ENCODE measurements around the gene CDK5RAP3.

The CDK5RAP3 gene

DNA sequence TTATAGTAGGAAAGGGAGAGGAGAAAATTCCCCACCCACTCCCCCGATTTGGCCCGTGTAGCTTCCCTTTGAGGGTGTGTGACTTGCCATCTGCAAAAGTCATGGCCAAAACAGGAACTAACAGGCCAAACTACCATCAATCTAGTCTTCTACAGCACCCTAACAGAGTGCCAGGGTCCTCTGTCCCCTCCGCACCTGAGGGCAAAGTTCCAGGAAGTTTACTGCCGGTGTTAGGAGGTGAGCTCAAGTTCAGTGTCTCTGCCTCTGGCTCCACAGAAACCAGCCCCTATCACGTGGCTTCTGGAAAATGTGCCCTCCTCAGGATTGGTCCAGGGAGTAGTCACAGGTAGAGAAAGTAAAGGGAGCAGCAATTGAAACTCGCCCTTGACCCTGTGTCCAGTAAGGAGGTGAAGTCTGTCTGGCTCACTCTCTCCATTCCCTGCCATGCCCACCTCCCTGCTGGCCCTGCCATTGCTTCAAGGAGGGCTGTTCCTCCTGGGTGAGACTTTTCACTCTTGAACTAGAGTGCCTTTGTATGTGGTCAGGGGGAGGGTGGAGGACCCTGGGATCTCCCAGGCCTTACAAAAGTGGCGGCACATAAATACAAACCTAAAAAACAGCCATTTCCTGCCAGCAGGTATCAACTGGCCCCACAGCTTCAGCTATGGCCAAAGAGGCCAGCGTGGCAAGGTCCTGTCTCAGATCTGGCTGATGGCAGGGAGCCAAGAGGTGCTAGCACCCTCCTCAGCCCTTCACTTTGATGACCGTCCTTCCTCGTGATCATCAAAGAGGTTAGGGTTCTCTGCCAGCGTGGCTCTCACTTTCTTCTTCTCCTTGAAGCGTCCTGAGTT, 18.5 kb upstream of the CDK5RAP3 start:
- no peak overlapping the region for H3K4me3 ChIP-seq
- TF ChIP-seq FOXP2 (optimal IDR thresholded peaks at IDR 0.05; ENCODE audit: control extremely low read depth, extremely low read length, insufficient read depth), result no peak
- no peak for TF ChIP-seq EZH2 (IDR thresholded peaks at IDR 0.05)
- TF ChIP-seq POLR2AphosphoS5 (IDR thresholded peaks at IDR 0.05; ENCODE audit: borderline replicate concordance, low read depth, low read length), result no peak
- no peaks in the 10 kb centered on the region for H3K9me3 ChIP-seq (ENCODE audit: low read depth, low read length)
- no peaks in the 10 kb centered on the region for H3K36me3 ChIP-seq (ENCODE audit: insufficient read depth, low read length)
- H3K27ac ChIP-seq, result no peak overlapping the region
- DNase-seq (ENCODE audit: low read depth, low spot score), result no peak
- H3K9ac ChIP-seq (ENCODE audit: insufficient read length), result no peak overlapping the region

DNA sequence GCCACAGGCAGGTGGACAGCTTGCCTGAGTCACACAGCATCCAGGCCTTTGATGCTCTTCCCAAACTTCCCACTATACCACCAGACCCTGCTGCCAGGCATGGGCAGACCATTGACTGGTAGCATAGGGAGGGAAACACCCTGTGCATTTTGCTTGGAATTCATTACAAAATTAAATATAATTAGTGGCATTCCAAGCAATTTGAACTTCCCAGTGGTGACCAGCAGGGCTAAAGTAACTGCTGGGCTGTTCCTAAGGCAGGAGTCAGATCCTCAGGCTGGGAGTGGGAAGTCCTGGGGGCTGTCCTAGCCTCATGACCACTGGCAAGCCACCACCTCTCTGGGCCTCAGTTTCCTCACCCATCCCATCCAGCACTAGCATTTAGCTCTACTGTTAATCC, 17.0 kb upstream of the CDK5RAP3 start:
- DNase-seq (ENCODE audit: low read depth, low spot score), result no peak
- TF ChIP-seq EZH2 (IDR thresholded peaks at IDR 0.05) (no peak), POLR2AphosphoS5 (IDR thresholded peaks at IDR 0.05; ENCODE audit: borderline replicate concordance, low read depth, low read length) (no peak), FOXP2 (optimal IDR thresholded peaks at IDR 0.05; ENCODE audit: control extremely low read depth, extremely low read length, insufficient read depth) (no peak)
- Histone ChIP-seq H3K36me3 (ENCODE audit: insufficient read depth, low read length) (no peaks in the 10 kb centered on the region), H3K9me3 (ENCODE audit: low read depth, low read length) (no peaks in the 10 kb centered on the region), H3K4me3 (no peak overlapping the region), H3K9ac (ENCODE audit: insufficient read length) (no peak overlapping the region), H3K27ac (no peak overlapping the region)

DNA sequence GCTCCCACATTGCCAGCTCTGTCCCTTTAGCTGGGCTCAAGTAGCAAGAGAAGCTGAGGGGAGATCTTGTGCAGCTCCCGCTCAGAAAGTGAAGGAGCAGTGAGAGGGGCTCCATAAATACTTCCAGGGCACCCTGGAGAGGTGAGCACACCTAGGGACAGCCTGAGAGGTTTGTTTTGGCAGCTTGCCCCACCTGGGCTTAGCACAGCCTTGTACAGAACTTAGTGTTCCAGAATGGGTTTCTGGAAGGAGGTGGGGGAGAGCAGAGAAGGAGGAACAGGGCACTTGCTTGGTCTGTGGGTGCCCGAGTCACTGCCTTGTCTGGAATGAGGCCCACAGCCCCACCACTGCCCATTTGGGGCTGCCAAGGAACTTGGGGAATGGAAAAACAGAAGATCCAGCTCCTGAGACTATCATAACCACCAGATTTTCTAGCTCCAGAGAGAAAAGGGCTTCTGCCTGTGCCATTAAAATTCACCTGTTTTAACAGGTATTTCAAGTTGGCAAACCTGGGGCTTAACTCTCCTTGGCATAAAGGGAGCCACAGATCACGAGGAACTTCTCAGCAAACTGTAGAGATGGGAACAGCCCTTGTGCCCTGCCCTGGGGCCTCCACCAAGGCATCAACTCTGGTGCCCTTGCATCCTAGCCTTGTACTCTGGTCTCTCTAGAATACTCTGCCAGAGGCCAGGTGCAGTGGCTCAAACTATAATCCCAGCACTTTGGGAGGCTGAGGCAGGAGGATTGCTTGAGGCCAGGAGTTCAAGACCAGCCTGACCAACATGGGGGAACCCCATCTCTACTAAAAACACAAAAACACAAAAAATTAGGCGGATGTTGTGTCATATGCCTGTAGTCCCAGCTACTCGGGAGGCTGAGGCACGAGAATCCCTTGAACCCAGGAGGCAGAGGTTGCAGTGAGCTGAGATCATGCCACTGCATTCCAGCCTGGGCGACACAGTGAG, 15.1 kb upstream of the CDK5RAP3 start:
- H3K36me3 ChIP-seq (ENCODE audit: insufficient read depth, low read length), result no peaks in the 10 kb centered on the region
- no peak overlapping the region for H3K4me3 ChIP-seq
- H3K27ac ChIP-seq, result no peak overlapping the region
- no peak for DNase-seq (ENCODE audit: low read depth, low spot score)
- no peak for TF ChIP-seq FOXP2 (optimal IDR thresholded peaks at IDR 0.05; ENCODE audit: control extremely low read depth, extremely low read length, insufficient read depth)
- TF ChIP-seq POLR2AphosphoS5 (IDR thresholded peaks at IDR 0.05; ENCODE audit: borderline replicate concordance, low read depth, low read length), result no peak
- no peak for TF ChIP-seq EZH2 (IDR thresholded peaks at IDR 0.05)
- no peaks in the 10 kb centered on the region for H3K9me3 ChIP-seq (ENCODE audit: low read depth, low read length)
- no peak overlapping the region for H3K9ac ChIP-seq (ENCODE audit: insufficient read length)

DNA sequence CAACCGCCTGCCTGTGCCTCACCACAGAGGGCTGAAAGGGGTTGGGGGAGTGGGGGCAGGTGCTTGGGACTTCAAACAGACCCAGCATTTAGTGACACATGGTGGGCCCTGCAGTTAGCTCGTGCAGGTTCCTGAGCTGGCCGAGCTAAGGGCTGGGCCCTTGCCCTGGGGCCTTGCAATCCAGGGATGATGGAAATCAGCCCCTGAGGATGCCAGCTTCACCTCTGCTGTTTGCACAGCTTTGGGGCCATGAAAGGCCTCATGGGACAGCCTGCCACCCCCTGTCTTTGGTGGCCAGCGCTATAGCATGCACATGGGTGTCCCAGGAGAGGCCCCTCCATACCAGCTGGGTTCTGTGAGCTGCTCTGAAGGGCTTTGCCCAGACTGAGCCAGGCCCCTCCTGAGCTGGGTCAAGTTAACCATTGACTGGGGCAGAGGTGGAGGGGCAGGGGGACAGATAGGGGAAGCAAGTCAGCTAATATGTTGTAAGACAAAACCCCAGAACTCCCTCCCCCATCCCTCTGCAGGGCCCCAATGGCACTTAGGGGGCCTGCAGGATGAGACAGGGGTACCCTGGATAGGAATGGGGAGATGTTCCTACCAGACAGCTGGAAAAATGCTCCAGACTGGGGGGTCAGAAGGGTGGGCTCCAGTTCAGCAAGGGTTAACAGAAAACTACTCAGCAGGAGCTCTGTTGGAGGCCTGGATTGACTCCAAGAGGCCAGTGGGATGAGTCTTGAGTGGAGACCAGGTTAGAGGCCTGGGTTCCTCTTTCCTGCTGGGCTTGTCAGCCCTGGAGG, 13.9 kb upstream of the CDK5RAP3 start:
- no peaks in the 10 kb centered on the region for H3K36me3 ChIP-seq (ENCODE audit: insufficient read depth, low read length)
- DNase-seq (ENCODE audit: low read depth, low spot score), result no peak
- no peak for TF ChIP-seq EZH2 (IDR thresholded peaks at IDR 0.05)
- TF ChIP-seq FOXP2 (optimal IDR thresholded peaks at IDR 0.05; ENCODE audit: control extremely low read depth, extremely low read length, insufficient read depth), result no peak
- TF ChIP-seq POLR2AphosphoS5 (IDR thresholded peaks at IDR 0.05; ENCODE audit: borderline replicate concordance, low read depth, low read length), result no peak
- no peak overlapping the region for H3K27ac ChIP-seq
- no peak overlapping the region for H3K4me3 ChIP-seq
- H3K9me3 ChIP-seq (ENCODE audit: low read depth, low read length), result no peaks in the 10 kb centered on the region
- H3K9ac ChIP-seq (ENCODE audit: insufficient read length), result no peak overlapping the region

DNA sequence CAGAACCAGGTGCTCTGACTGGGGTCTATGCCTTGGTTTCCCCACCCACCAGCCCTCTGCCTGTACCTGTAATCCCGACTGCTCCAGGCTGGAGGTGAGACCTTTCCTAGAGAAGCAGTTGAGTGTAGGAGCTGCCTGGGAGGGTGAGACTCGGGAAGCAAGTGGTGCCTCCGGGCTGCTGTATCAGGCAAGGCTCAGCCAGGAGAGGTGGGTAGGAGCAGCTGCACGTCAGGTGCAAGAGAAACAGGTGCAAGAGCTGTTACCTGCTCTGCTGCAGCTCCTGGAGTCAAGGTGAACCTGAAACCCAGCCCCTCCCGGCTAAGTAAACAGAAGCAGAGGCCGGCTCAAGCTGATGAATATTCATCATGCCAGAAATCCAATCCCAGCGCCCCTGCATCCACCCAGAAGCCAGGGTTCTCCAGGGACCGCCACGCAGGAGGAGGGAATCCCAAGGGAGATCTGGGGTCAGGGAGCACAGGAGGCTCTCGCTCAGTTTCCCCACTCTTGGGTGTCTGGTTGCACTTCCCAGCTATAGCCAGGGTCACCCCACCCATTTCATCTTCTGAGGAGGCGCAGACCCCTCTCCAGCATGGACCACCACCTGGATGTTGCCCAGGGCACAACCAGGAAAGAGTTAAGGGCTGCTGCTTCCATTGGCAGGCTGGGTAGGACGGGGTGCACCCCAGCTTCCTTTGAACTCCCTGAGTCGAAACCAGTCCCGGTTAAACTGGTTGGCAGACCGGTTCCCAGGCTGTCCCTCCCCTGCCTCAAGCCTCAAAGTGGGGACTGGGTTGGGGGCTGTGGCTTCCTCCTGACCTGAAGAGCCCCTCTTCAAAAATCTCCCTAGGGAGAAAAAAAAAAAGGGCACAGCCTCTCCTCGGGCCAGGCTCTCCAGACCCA, 13.1 kb upstream of the CDK5RAP3 start, which contains the start of gene PRR15L:
TSS of gene PRR15L (minus strand) at position 293 of the 900 bp plus-strand sequence. CDS start 4,649 bp downstream, outside the sequence.
- Histone ChIP-seq H3K9me3 (ENCODE audit: low read depth, low read length) (no peaks in the 10 kb centered on the region), H3K36me3 (ENCODE audit: insufficient read depth, low read length) (no peaks in the 10 kb centered on the region), H3K9ac (ENCODE audit: insufficient read length) (no peak within 1 kb of the TSS), H3K4me3 (no peak within 1 kb of the TSS), H3K27ac (no peak within 1 kb of the TSS)
- TF ChIP-seq FOXP2 (optimal IDR thresholded peaks at IDR 0.05; ENCODE audit: control extremely low read depth, extremely low read length, insufficient read depth), result no peak
- TF ChIP-seq POLR2AphosphoS5 (IDR thresholded peaks at IDR 0.05; ENCODE audit: borderline replicate concordance, low read depth, low read length), result no peak
- DNase-seq (ENCODE audit: low read depth, low spot score), result no peak

DNA sequence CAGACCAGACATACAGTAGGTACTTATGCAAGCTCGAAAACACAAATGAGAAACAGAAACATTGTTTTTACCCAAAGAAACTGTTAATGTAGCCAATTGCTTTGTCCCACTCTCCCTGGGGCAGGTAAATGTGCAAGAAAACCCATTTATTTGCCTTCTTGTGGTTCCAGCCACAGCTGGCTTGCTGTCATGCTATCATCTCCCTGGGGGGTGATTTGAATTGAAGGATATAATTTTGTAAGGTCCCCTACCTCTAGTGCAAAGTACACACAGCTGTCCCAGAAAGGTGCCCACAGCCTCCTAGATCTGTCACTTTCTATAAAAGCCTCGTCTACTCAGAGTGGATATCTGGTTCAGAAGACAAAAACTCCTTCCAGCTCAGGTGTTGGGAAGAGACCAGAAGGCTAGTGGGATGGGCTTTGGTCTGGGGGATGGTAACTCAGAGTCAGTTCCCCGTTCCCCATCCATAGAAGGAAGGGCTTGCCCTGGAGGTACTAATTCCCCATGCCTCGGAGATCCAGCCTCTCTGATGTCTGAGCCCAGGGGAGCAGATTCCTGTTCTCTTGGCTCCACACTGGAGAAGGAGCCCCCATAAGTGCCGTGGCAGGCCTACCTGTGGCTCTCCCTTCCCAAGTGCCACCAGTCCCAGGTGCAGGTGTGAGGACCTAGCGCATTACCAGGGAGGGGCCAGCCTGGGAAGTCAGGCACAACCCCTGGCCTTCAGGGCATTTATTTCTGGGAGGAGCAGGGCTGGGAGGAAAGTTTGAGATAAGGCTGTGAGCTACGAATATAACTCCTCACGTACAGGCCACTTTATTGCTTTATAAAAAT, 10.9 kb upstream of the CDK5RAP3 start:
- no peak overlapping the region for H3K27ac ChIP-seq

More for the DNA sequence above, 10.9 kb upstream of the CDK5RAP3 start:
- Histone ChIP-seq H3K4me3 (no peak overlapping the region), H3K9me3 (ENCODE audit: low read depth, low read length) (no peaks in the 10 kb centered on the region), H3K36me3 (ENCODE audit: insufficient read depth, low read length) (no peaks in the 10 kb centered on the region), H3K9ac (ENCODE audit: insufficient read length) (no peak overlapping the region)
- DNase-seq (ENCODE audit: low read depth, low spot score), result no peak
- TF ChIP-seq FOXP2 (optimal IDR thresholded peaks at IDR 0.05; ENCODE audit: control extremely low read depth, extremely low read length, insufficient read depth), result no peak
- no peak for TF ChIP-seq POLR2AphosphoS5 (IDR thresholded peaks at IDR 0.05; ENCODE audit: borderline replicate concordance, low read depth, low read length)
- TF ChIP-seq EZH2 (IDR thresholded peaks at IDR 0.05), result no peak

All from SK-N-MC (cell line).